ENCODE results near the gene ANO1.

DNA sequence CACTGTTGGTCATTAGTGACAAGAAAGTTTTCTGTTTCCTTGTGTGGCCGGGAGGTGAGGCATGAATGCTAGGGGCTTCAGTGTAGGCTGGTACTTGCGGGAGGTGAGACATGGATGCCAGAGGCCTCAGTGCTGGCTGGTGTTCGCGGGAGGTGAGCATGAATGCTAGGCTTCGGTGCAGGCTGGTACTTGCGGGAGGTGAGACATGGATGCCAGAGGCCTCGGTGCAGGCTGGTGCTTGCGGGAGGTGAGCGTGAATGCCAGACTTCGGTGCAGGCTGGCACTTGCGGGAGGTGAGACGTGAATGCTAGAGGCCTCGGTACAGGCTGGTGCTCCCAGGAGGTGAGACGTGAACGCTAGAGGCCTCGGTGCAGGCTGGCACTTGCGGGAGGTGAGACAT is 48.4 kb downstream of the ANO1 start:
- TF ChIP-seq, protein P1, sequence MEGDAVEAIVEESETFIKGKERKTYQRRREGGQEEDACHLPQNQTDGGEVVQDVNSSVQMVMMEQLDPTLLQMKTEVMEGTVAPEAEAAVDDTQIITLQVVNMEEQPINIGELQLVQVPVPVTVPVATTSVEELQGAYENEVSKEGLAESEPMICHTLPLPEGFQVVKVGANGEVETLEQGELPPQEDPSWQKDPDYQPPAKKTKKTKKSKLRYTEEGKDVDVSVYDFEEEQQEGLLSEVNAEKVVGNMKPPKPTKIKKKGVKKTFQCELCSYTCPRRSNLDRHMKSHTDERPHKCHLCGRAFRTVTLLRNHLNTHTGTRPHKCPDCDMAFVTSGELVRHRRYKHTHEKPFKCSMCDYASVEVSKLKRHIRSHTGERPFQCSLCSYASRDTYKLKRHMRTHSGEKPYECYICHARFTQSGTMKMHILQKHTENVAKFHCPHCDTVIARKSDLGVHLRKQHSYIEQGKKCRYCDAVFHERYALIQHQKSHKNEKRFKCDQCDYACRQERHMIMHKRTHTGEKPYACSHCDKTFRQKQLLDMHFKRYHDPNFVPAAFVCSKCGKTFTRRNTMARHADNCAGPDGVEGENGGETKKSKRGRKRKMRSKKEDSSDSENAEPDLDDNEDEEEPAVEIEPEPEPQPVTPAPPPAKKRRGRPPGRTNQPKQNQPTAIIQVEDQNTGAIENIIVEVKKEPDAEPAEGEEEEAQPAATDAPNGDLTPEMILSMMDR (IDR thresholded peaks at IDR 0.05; ENCODE audit: low read depth, low read length): no peak
- no peak for TF ChIP-seq EZH2phosphoT487 (IDR thresholded peaks at IDR 0.05; ENCODE audit: low read depth)

Measured in OCI-LY3 (cell line).